H1 (cell line): ENCODE measurements around the gene CELF3.

Source experiments
- BCL11A ChIP-seq, 2 experiments: IDR thresholded peaks; one replicate each; pipeline ENCODE4 v1.6.1; 2011; ENCODE audit warnings: low read depth in 2 of 2, low read length in 2 of 2, mild to moderate bottlenecking in 2 of 2
- CHD1 ChIP-seq: IDR thresholded peaks from 2 replicates; pipeline ENCODE4 v1.6.1; 2012; ENCODE audit warnings: low read depth, low read length, improper control_type of control experiment
- CHD2 ChIP-seq: IDR thresholded peaks from 2 replicates; pipeline ENCODE4 v1.6.1; 2012; ENCODE audit warnings: low read length, improper control_type of control experiment
- CTCF ChIP-seq, 3 experiments: IDR thresholded peaks; 1 replicate in 2 of 3; 2 replicates in 1 of 3; pipeline versions ENCODE4 v1.5.1 to v1.6.1; 2011; ENCODE audit warnings: low read length in 3 of 3, mild to moderate bottlenecking in 3 of 3, inconsistent platforms in 2 of 3, low read depth in 1 of 3, moderate library complexity in 1 of 3; ENCODE audit not compliant: insufficient read depth in 1 of 3; ENCODE audit errors: control extremely low read depth in 1 of 3
- EGR1 ChIP-seq: IDR thresholded peaks from 2 replicates; pipeline ENCODE4 v1.6.1; 2011; ENCODE audit warnings: low read depth, low read length, borderline replicate concordance
- JUND ChIP-seq: IDR thresholded peaks from 2 replicates; pipeline ENCODE4 v1.6.1; 2011; ENCODE audit warnings: mild to moderate bottlenecking, improper control_type of control experiment, low read length
- POLR2A ChIP-seq, 2 experiments: IDR thresholded peaks; 1 replicate in 1 of 2; 2 replicates in 1 of 2; pipeline ENCODE4 v1.6.1; 2011; ENCODE audit warnings: low read depth in 2 of 2, low read length in 2 of 2, mild to moderate bottlenecking in 2 of 2; ENCODE audit errors: control extremely low read depth in 1 of 2
- USF2 ChIP-seq: IDR thresholded peaks from 2 replicates; pipeline ENCODE4 v1.6.1; 2011; ENCODE audit warnings: low read length, improper control_type of control experiment

DNA sequence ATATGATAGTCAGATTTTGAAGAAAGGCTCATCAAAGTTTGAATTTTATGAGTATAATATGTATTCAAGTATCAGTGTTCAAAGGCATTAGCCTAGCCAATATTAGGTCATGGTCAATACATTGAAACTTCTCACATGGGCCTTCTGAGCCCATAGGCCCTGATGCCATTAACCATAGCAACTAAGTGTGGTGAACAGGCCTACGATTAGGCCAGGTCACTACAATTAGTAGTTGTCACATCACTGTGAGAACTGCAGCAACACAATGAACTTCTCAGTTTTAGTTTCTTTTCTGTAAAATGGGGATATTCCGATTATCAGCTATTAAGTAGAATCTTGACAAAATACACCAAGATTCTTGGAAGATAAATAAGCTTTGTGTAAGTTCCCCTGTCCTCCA is 30.0 kb downstream of the CELF3 start:
- no peak for TF ChIP-seq CTCF (IDR thresholded peaks at IDR 0.05; ENCODE audit: control extremely low read depth in 1 of 3, insufficient read depth in 1 of 3, low read depth in 1 of 3, low read length in 3 of 3)
- TF ChIP-seq CHD1: no peak
- TF ChIP-seq EGR1: no peak
- TF ChIP-seq USF2: no peak
- no peak for TF ChIP-seq POLR2A (IDR thresholded peaks at IDR 0.05; ENCODE audit: control extremely low read depth in 1 of 2, low read depth in 2 of 2, low read length in 2 of 2)
- no peak for TF ChIP-seq BCL11A (IDR thresholded peaks at IDR 0.05; ENCODE audit: low read depth in 2 of 2, low read length in 2 of 2)
- no peak for TF ChIP-seq CHD2
- TF ChIP-seq JUND: no peak
